ENCODE results near the gene OBSCN.

GRCh38 chr1:228161362-228161761 is 46.5 kb upstream of the OBSCN start:
- TF ChIP-seq CTCF (conservative IDR thresholded peaks at IDR 0.05; ENCODE audit: low read depth, low read length) (no peak), CEBPB (IDR thresholded peaks at IDR 0.05; ENCODE audit: low read depth, low read length) (no peak), POLR2A (IDR thresholded peaks at IDR 0.05; ENCODE audit: low read depth, low read length) (no peak)
- TF ChIP-seq, protein P1, sequence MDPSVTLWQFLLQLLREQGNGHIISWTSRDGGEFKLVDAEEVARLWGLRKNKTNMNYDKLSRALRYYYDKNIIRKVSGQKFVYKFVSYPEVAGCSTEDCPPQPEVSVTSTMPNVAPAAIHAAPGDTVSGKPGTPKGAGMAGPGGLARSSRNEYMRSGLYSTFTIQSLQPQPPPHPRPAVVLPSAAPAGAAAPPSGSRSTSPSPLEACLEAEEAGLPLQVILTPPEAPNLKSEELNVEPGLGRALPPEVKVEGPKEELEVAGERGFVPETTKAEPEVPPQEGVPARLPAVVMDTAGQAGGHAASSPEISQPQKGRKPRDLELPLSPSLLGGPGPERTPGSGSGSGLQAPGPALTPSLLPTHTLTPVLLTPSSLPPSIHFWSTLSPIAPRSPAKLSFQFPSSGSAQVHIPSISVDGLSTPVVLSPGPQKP (IDR thresholded peaks at IDR 0.05; ENCODE audit: borderline replicate concordance, low read depth, low read length), result no peak
